Motor neuron (in vitro differentiated cells): Measurements from ENCODE around the gene PTCD2. TPM values are rescaled to one million over a fixed set of nuclear protein-coding genes. Genes with fewer than 3 reads are reported as not detected.

Source experiments
- ATAC-seq, 8 experiments: fragments of 200-7000 bp; cut with Tn5 transposase; replicated peaks in 6 of 8; 2 replicates each; pipeline ENCODE4 v1.8.0; 2021; ENCODE audit warnings: mild to moderate bottlenecking in 8 of 8, moderate library complexity in 8 of 8
- H3K27ac ChIP-seq, 2 donors: fragments of 250-450 bp; sonication (Bioruptor Pico); 2 replicates each; pipeline ENCODE4 v1.9.0; 2021; ENCODE audit warnings: antibody characterized with exemption in 2 of 2, mild to moderate bottlenecking in 2 of 2, moderate library complexity in 1 of 2
- H3K4me1 ChIP-seq, 2 donors: fragments of 250-450 bp; sonication (Bioruptor Pico); replicated peaks in 1 of 2; 2 replicates each; pipeline ENCODE4 v1.6.1; 2021; ENCODE audit warnings: antibody characterized with exemption in 2 of 2, mild to moderate bottlenecking in 2 of 2, moderate library complexity in 1 of 2
- H3K4me3 ChIP-seq, 5 donors: fragments of 250-450 bp; sonication (Bioruptor Pico); 2 replicates each; pipeline ENCODE4 v1.9.0; 2021; ENCODE audit warnings: antibody characterized with exemption in 5 of 5, mild to moderate bottlenecking in 5 of 5, moderate library complexity in 4 of 5
- WGBS, 10 experiments: fragments of 450-650 bp; shearing (Covaris generic); methylation state at CpG; one replicate each; pipeline ENCODE4 v1.0.0; 2022; 5-methylcytosine and 5-hydroxymethylcytosine counted together
- in situ Hi-C, 9 experiments: fragments of 400-800 bp; cut with MboI; loops; one replicate each; pipeline ENCODE4 v1.15.0; 2021; ENCODE audit warnings: low sequenced_read_pairs in 9 of 9, low pct_unique_long_range_greater_than_20kb in 2 of 9; ENCODE audit not compliant: unreplicated experiment in 9 of 9
- total RNA-seq, 8 experiments: library from RNA; unstranded; fragments of 300-600 nt; gene quantifications; 2 replicates each; pipeline versions ENCODE4 v1.2.3 to v1.2.4, GENCODE V29; 2022

The PTCD2 gene
- total RNA-seq, 8 experiments from 2014 or later: 4.8 to 20.6 (median 8.5) TPM

DNA sequence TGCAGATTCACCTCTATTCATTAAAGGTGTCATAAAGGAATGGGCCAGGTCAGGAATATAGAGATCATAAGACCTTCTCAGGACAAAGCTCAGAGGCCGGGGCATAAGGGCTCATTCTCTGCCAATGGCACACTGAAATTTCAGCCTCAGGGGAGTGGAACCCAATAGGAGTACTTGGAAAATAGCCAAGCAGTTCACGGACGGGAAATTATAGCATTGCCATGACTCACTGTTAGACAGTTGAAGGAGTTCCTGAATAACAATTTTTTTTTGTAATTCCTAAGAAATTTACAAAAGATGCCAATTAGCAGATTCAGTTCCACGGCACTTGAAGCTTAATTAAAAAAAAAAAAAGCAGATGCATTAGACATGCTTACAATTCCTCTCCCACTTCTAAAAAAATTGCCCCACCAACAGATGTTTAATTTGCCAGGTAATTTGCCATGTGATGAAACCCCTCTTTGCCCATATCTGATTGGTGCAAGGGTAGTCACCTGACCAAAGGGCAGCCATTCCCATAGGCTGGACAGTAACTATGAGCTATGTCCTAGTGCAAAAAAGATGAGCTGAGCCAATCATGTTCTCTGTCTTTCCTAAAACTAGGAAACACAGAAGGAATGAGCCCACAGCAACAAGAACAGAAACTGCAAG, 58.6 kb downstream of the PTCD2 start:
- H3K27ac ChIP-seq: no peak overlapping the region
- peak in 3 of 8 experiments; percentile 77 to 90 (median 90) for ATAC-seq
- H3K4me3 ChIP-seq: no peak overlapping the region
- in situ Hi-C loops: no loop called here
- no peaks in the 10 kb centered on the region for H3K4me1 ChIP-seq
- 0 to 100% (median 78%) methylated on average over 1 to 4 of the region's 4 CpGs for WGBS, 10 experiments

DNA sequence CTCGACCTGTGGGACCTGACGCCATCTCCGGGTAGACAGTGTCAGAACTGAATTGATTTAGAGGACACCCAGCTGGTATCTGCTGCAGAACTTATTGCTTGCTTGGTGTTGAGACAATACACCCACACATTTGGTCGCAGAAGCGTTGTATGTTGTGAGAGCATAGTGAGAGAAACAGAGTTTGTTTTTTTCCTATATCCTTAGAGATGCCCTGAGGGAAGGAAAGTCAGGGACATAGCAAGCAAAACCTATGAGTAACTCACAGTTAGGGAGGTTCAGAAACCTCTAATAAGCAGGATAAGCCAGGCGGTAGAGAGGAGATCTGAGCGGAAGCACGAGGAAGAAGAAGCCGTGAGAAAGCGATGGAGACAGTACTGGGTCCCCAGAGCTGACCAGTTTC, 59.8 kb downstream of the PTCD2 start:
- Histone ChIP-seq H3K4me1 (no peaks in the 10 kb centered on the region), H3K27ac (no peak overlapping the region), H3K4me3 (no peak overlapping the region)
- WGBS, 10 experiments: 73 to 100% (median 89%) methylated on average over 3 to 10 of the region's 10 CpGs; no CpG with 5 or more reads in 3 of the 10 experiments
- in situ Hi-C loops: no loop called here
- no peak for ATAC-seq

GRCh38 chr5:72380492-72381274, 60.5 kb downstream of the PTCD2 start:
- Histone ChIP-seq H3K4me1 (no peaks in the 10 kb centered on the region), H3K27ac (no peak overlapping the region), H3K4me3 (no peak overlapping the region)
- WGBS, 10 experiments: 50 to 100% (median 82%) methylated on average over 1 to 7 of the region's 7 CpGs; no CpG with 5 or more reads in 2 of the 10 experiments
- in situ Hi-C loops: no loop called here
- ATAC-seq: no peak

- no peak overlapping the region for H3K4me3 ChIP-seq
- no peaks in the 10 kb centered on the region for H3K4me1 ChIP-seq
- no peak overlapping the region for H3K27ac ChIP-seq
- peak in 2 of 8 experiments; percentile 46 to 48 for ATAC-seq
- WGBS, 10 experiments: 5 to 85% (median 62%) methylated on average over 1 to 7 of the region's 7 CpGs; no CpG with 5 or more reads in 2 of the 10 experiments
- in situ Hi-C loops: no loop called here
Measured at GRCh38 chr5:72383280-72383679, 63.1 kb downstream of the PTCD2 start.

- no peaks in the 10 kb centered on the region for H3K4me1 ChIP-seq
- WGBS, 10 experiments: 40 to 100% (median 70%) methylated on average over 1 to 2 of the region's 2 CpGs; no CpG with 5 or more reads in 3 of the 10 experiments
- in situ Hi-C loops: no loop called here
- H3K27ac ChIP-seq: no peak overlapping the region
- no peak overlapping the region for H3K4me3 ChIP-seq
- ATAC-seq: no peak
Measured at GRCh38 chr5:72383726-72384125, 63.6 kb downstream of the PTCD2 start.

DNA sequence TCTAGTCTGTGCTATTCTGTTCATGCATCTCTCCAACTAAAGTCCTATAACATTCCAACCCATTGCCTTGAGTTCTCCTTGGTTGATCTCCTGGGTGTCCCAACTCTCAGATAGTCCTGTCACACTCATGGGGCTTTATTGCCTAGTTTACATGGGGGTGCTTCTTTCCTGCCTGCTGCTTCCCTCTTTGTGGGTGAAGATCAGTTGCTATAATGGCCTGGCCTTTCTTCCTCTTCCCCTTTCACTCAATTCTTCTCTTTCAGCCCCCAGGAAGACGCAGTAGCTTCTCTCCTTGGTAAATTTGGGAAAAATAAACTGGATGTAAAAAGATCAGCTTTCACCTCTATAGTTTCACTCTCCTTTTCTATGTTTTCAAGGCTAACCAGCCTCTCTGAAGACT, 66.5 kb downstream of the PTCD2 start:
- Histone ChIP-seq H3K4me1 (no peaks in the 10 kb centered on the region), H3K4me3 (no peak overlapping the region), H3K27ac (no peak overlapping the region)
- 73 to 88% (median 86%) methylated on average over 1 of the region's 1 CpG; no CpG with 5 or more reads in 5 of the 10 experiments for WGBS, 10 experiments
- in situ Hi-C loops: no loop called here
- no peak for ATAC-seq

- Histone ChIP-seq H3K27ac (no peak overlapping the region), H3K4me1 (no peaks in the 10 kb centered on the region), H3K4me3 (no peak overlapping the region)
- ATAC-seq: peak in 2 of 8 experiments; percentile 58 to 63
- in situ Hi-C loops: no loop called here
- WGBS, 10 experiments: 14 to 90% (median 39%) methylated on average over 1 to 3 of the region's 3 CpGs
Measured at GRCh38 chr5:72387985-72388384, 67.8 kb downstream of the PTCD2 start.

DNA sequence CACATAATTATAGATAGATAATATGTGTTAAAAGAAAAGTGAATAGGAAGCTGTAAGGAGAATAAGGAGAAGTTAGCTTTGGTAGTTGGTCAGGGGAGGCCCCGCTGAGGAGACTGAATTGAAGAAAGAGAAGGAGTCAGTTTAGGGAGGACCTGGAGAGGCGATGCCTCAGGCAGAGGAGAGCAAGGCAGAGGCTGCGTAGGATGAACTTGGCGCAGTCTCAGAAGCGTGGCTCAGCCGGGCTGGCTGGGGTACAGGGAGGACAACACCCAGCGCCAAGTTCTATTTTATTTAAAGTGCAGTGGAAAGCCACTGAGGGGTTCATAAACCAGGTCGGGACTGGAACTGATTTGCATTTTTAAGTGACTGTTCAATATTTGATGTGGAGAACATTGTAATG, 68.5 kb downstream of the PTCD2 start:
- Histone ChIP-seq H3K27ac (no peak overlapping the region), H3K4me3 (no peak overlapping the region), H3K4me1 (no peaks in the 10 kb centered on the region)
- in situ Hi-C loops: no loop called here
- 41 to 100% (median 83%) methylated on average over 2 to 8 of the region's 8 CpGs; no CpG with 5 or more reads in 1 of the 10 experiments for WGBS, 10 experiments
- ATAC-seq: peak in 1 of 8 experiments; percentile 60

DNA sequence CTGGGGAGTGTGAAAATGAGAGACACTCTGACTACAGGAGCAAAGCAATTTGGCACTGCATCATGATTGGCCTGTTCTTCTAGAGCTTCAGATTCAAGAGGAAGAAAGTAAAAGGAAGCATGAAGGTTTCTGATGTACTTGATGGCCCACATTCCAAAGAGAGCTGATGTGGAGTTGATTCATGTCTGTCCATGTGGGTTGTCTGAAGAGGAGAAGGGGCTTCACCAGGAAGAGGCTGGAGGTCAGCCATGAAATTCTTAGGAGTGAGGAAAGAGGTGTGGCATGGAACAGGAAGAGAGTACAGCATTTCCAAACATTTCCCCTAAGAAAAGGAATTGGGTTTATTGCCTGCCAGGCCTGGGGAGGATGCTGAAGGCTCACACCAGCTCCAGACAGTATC, 70.7 kb downstream of the PTCD2 start:
- ATAC-seq: no peak
- in situ Hi-C loops: no loop called here
- no peak overlapping the region for H3K27ac ChIP-seq
- no peak overlapping the region for H3K4me3 ChIP-seq
- H3K4me1 ChIP-seq: no peaks in the 10 kb centered on the region

DNA sequence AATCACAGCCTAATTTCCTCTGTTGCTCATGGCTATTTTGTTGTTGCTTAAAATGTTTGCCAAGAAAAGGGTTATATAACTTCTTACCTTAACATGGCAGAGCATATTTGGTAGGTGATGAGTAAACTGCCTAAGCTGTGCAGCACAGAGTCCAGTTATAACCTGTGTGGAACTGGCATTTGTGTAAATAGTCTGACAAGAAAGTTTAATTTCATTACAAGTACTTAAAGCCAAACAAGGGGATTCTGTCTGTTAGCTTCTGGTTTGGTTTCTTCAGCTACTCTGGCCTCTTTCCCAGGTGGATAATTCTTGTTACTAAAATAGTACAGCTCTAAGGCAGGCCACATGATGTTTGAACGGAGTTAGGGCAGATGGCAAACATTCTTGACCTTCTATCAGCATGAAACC, 72.2 kb downstream of the PTCD2 start:
- Histone ChIP-seq H3K4me1 (no peaks in the 10 kb centered on the region), H3K4me3 (no peak overlapping the region), H3K27ac (no peak overlapping the region)
- in situ Hi-C loops: no loop called here
- WGBS, 10 experiments: 0 to 100% (median 56%) methylated on average over 1 of the region's 1 CpG; no CpG with 5 or more reads in 2 of the 10 experiments
- peak in 1 of 8 experiments; percentile 25 for ATAC-seq

- Histone ChIP-seq H3K27ac (no peak overlapping the region), H3K4me1 (no peaks in the 10 kb centered on the region), H3K4me3 (no peak overlapping the region)
- in situ Hi-C loops: no loop called here
- ATAC-seq: peak in 3 of 8 experiments; percentile 22 to 67 (median 34)
Measured at GRCh38 chr5:72393052-72393451, 72.9 kb downstream of the PTCD2 start.

DNA sequence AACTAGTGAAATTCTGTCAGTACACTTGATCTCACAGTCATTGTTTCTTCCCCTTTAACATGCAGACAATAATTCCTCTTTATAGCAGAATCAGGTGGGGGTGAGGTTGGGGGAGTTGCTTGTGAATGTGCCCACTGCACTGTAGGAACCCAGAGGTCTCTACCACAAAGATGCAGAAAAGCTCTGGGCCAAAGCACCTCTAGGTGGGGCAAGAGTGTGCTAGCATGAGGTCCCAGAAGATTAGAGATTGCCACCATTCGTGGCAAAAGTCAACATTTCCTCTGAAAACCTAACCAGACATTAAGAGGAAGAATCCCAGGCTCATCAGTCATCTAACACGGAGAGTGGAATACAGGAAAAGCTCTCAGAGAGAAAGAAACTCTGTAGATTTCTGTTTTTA, 74.5 kb downstream of the PTCD2 start:
- in situ Hi-C loops: no loop called here
- H3K27ac ChIP-seq: no peak overlapping the region
- WGBS, 10 experiments: 30 to 86% (median 80%) methylated on average over 1 to 2 of the region's 2 CpGs; no CpG with 5 or more reads in 3 of the 10 experiments
- ATAC-seq: no peak
- H3K4me1 ChIP-seq: no peaks in the 10 kb centered on the region
- no peak overlapping the region for H3K4me3 ChIP-seq

- 50 to 91% (median 71%) methylated on average over 3 to 6 of the region's 6 CpGs for WGBS, 10 experiments
- ATAC-seq: no peak
- no peak overlapping the region for H3K4me3 ChIP-seq
- no peaks in the 10 kb centered on the region for H3K4me1 ChIP-seq
- in situ Hi-C loops: no loop called here
- H3K27ac ChIP-seq: no peak overlapping the region
Measured at GRCh38 chr5:72397836-72398235, 77.7 kb downstream of the PTCD2 start.
